Activated naive CD4-positive, alpha-beta T cell (primary cell): ENCODE results near the gene CRYBB2.
A peak's percentile ranks its signal among the peaks of the same experiment; 100 is the strongest.
"Not testable (repeated sequence)": the region's sequence is repeated elsewhere in the genome, so short reads cannot be mapped to it uniquely, and the experiment has no call there.

Source experiments
- DNase-seq, 4 experiments: peaks; one replicate each; lab custom pipeline; 2025; lab: John Stamatoyannopoulos, UW

CRYBB2 gene, protein sequence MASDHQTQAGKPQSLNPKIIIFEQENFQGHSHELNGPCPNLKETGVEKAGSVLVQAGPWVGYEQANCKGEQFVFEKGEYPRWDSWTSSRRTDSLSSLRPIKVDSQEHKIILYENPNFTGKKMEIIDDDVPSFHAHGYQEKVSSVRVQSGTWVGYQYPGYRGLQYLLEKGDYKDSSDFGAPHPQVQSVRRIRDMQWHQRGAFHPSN

DNA sequence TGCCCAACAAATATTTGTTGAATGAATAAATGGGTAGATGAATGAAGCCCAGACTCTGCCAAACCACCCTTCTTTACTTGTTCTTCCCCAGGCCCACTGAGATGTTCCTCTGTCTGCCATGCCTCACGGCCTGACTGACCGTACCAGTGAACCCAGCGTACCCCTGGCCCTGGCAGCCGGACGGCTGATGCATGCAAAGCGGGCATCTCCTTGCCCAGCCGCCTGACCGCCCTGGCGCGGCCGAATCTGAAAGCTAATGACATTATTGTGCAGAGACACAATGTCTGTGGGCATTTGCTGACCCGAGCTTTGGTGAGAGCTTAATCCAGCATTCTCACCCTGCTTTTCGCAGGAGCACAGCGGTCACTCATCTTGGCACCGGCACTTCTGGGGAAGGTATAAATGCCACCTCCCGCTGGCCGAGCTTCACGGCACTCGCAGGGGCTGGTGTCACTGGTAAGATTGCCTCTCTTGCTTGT lies at the start of gene CRYBB2:
CRYBB2 (plus strand) TSS at position 429 of the 479 bp plus-strand sequence. CDS start 1,791 bp downstream, outside the sequence.
- no peak for DNase-seq

- DNase-seq = no peak
These were observed 48.9 kb upstream of the CRYBB2 start for GRCh38 chr22:25170426-25170980.

- peak in 1 of 4 experiments; percentile 18 for DNase-seq
These were observed 47.3 kb upstream of the CRYBB2 start for GRCh38 chr22:25172153-25172552.

- no peak for DNase-seq
These were observed 45.1 kb upstream of the CRYBB2 start for GRCh38 chr22:25174156-25174887.

GRCh38 chr22:25174888-25175411 lies 44.5 kb upstream of the CRYBB2 start:
- DNase-seq = no peak

DNA sequence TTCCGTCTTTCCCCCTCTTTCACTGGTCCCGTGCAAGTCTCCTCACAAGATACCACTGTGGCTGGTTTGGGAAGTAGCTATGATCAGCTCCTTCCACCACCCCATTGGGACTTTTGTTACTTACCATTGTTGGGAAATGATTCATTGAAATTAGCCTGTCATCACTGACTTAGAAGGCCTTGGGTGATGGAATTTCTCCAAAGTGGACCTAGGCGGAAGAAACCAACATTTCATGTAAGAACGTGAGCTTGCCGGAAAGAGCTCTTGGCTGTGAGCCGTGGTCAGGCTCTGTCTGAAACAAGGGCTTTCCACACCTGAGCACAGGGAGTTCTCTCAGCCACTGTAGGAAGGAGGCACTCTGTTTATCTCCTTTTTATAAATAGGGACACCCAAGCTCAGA lies 43.3 kb upstream of the CRYBB2 start:
- no peak for DNase-seq

DNA sequence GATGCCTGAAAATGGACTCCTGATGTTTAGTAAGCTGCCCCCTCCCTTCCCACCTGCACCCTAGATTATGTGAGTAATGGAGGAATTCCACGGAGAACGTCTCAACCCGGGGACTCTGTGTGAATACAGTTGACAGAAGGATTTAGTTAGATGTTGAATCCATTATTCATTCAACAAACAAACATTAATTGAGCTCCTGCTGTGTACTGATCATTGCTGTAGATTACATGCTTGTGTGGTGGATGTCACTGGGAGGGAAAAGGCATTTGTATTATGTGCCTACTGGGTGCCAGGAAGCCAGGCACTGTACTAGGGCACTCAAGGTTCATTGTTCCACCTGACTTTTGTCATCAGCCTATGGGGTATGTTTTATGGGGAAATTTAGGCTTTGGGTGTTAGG lies 42.6 kb upstream of the CRYBB2 start:
- no peak for DNase-seq

GRCh38 chr22:25177226-25177625 lies 42.2 kb upstream of the CRYBB2 start:
- no peak for DNase-seq

- DNase-seq = no peak
These were observed 41.5 kb upstream of the CRYBB2 start for GRCh38 chr22:25177895-25178294.

GRCh38 chr22:25178348-25178747 lies 41.1 kb upstream of the CRYBB2 start:
- DNase-seq = not testable (repeated sequence)

DNA sequence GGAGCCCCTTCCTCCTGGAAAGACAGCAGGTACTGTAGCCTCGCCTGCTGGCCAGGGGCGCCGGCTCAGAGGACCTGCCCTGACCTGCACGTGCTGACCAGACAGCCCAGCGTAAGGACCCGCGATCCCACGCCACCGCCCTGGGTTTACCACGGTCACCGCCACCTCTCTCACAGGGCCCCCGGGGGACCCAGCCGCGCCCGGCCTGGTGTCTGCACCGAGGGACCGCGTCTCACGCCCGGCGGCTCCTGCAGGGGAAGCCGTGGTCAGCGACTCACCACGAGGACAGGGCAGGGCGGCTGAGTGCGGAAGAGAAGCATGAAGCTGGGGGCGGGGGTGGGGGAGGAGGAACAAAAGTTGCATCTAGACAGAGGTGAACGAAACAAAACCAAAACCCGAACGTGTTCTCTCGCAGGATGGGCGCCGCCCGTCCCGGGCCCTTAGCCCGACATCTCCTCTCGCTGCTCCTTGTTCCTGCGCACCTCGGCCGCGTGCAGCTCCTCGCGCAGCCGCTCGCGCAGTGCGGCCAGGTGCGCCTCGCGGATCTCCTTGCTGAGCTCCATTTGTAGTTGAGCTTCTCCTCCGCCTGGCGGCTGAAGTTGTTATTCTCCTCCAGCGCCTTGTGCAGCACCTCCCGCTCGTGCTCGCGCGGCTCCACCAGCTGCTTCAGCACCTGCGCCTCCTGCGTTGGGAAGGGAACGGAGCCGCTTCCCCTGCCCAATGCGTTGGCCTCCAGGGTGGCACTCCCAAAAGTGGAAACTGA lies 40.4 kb upstream of the CRYBB2 start:
- not testable (repeated sequence) for DNase-seq

- DNase-seq = no peak
These were observed 37.0 kb upstream of the CRYBB2 start for GRCh38 chr22:25182131-25183110.

GRCh38 chr22:25183949-25184619 lies 35.4 kb upstream of the CRYBB2 start:
- no peak for DNase-seq

DNA sequence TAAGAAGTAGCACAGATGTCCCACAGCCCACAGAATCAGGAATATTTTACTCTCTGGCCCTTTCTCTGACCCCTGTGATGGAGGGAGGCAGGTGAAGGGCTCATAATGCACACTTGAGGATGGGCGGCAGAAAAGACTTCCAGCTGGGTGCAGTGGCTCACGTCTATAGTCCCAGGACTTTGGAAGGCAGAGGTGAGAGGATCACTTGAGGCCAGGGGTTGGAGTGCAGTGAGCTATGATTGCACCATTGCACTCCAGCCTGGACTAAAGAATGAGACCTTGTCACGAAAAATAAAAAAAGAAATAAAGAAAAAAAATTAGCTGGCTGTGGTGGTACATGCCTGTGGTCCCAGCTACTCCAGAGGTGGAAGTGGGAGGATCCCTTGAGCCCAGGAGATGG lies 33.3 kb upstream of the CRYBB2 start:
- DNase-seq = no peak

DNA sequence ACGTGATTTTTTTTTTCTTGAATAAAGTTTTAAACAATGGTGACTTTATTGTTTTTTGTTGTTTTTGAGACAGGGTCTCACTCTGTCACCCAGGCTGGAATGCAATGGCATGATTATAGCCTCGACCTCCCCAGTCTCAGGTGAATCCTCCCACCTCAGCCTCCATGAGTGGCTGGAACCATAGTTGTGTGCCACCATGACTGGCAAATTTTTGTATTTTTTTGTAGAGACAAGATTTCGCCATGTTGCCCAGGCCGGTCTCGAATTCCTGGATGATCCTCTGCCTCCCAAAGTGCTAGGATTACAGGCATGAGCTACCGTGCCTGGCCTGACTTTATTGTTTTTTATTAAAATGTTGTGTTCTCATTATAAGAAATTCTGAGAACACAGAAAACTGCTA lies 32.0 kb upstream of the CRYBB2 start:
- DNase-seq = no peak

GRCh38 chr22:25192406-25192805 lies 27.0 kb upstream of the CRYBB2 start:
- DNase-seq = no peak

DNA sequence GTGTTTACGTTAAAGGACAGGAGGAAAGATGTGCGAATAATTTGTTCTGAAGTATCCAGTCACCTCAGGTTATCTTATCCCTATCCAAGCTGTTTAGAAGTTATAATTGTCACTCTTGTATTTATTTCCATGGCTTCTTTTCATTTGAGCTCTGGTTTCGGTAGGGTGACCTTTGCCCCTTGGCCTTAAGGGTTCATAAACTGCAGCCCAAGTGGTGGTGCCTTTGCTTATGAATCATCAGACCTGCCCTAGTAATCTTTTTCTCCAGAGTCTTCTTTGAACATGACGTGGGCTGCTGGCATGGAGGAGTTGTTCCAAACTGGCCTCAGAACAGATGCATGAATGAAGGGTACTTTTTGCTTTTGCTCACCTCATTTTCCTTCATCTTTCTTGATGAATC lies 26.3 kb upstream of the CRYBB2 start:
- no peak for DNase-seq

GRCh38 chr22:25193548-25193947 lies 25.9 kb upstream of the CRYBB2 start:
- DNase-seq = no peak

GRCh38 chr22:25196326-25196725 lies 23.1 kb upstream of the CRYBB2 start:
- no peak for DNase-seq

DNA sequence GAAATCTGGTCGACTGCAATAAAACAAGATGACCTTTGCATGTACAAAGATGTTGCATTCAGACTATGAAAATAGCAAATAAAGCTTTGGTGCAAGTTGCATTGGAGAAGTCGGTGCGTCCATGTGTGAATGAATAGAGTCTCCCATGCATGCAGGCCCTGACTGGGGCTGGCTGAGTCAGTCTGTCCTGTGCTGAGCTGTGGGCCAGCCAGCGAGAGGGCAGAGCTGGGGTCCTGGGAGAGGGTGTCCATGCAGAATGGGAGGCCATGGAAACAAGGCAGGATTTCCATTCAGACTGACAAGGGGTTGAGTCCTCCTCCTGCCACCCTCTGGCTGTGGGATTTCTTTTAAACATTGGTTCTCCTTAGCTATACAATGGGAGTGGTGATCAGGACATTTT lies 22.1 kb upstream of the CRYBB2 start:
- no peak for DNase-seq
